ENCODE data around the gene NR4A3. TPM values are rescaled to one million over a fixed set of nuclear protein-coding genes. Genes with fewer than 3 reads are reported as not detected.
"Not testable (repeated sequence)": the region's sequence is repeated elsewhere in the genome, so short reads cannot be mapped to it uniquely, and the experiment has no call there.

NR4A3 gene
- 10 to 100 TPM in 2 of 3 donors, under 1 TPM in 1; 0.52 to 89.7 (median 40.9) TPM for polyA plus RNA-seq

- WGBS, 3 donors: 0% methylated on average over 60 to 75 of the region's 75 CpGs
- no peak within 1 kb of the TSS for H3K27ac ChIP-seq (ENCODE audit: low read depth, low read length)
Measured at GRCh38 chr9:99821396-99822108, at the start of gene NR4A3. Gene NR4A3 (plus strand): TSS chr9:99821885. CDS start chr9:99828043, 6,158 bp downstream.

- 38 to 74% (median 69%) methylated on average over 2 of the region's 2 CpGs for WGBS, 3 donors
- H3K27ac ChIP-seq (ENCODE audit: low read depth, low read length): no peak overlapping the region
Measured at GRCh38 chr9:99773468-99774138, 48.1 kb upstream of the NR4A3 start.

- H3K27ac ChIP-seq (ENCODE audit: low read depth, low read length): no peak overlapping the region
- WGBS, 3 donors: 55 to 89% (median 67%) methylated on average over 2 of the region's 2 CpGs
Measured at GRCh38 chr9:99778308-99778707, 43.4 kb upstream of the NR4A3 start.

- H3K27ac ChIP-seq (ENCODE audit: low read depth, low read length): no peak overlapping the region
- 80 to 89% (median 81%) methylated on average over 3 of the region's 3 CpGs for WGBS, 3 donors
Measured at GRCh38 chr9:99778836-99779235, 42.8 kb upstream of the NR4A3 start.

GRCh38 chr9:99779277-99779676, 42.4 kb upstream of the NR4A3 start:
- 86 to 91% (median 90%) methylated on average over 4 of the region's 4 CpGs for WGBS, 3 donors
- H3K27ac ChIP-seq (ENCODE audit: low read depth, low read length): no peak overlapping the region

- WGBS, 3 donors: 93 to 94% (median 93%) methylated on average over 5 of the region's 5 CpGs
- not testable (repeated sequence) for H3K27ac ChIP-seq (ENCODE audit: low read depth, low read length)
Measured at GRCh38 chr9:99782349-99782748, 39.3 kb upstream of the NR4A3 start.

GRCh38 chr9:99782962-99783718, 38.5 kb upstream of the NR4A3 start:
- 80 to 89% (median 86%) methylated on average over 6 of the region's 6 CpGs for WGBS, 3 donors
- H3K27ac ChIP-seq (ENCODE audit: low read depth, low read length): no peak overlapping the region

- no peak overlapping the region for H3K27ac ChIP-seq (ENCODE audit: low read depth, low read length)
- WGBS, 3 donors: 63 to 68% (median 65%) methylated on average over 2 of the region's 2 CpGs
Measured at GRCh38 chr9:99783799-99784198, 37.9 kb upstream of the NR4A3 start.

GRCh38 chr9:99785010-99785590, 36.6 kb upstream of the NR4A3 start:
- H3K27ac ChIP-seq (ENCODE audit: low read depth, low read length): no peak overlapping the region
- WGBS, 3 donors: 68 to 82% (median 77%) methylated on average over 1 of the region's 1 CpG

- no peak overlapping the region for H3K27ac ChIP-seq (ENCODE audit: low read depth, low read length)
Measured at GRCh38 chr9:99787556-99787955, 34.1 kb upstream of the NR4A3 start.

- WGBS, 3 donors: 88 to 95% (median 94%) methylated on average over 4 of the region's 4 CpGs
- no peak overlapping the region for H3K27ac ChIP-seq (ENCODE audit: low read depth, low read length)
Measured at GRCh38 chr9:99793528-99793927, 28.2 kb upstream of the NR4A3 start.

GRCh38 chr9:99796231-99796630, 25.5 kb upstream of the NR4A3 start:
- H3K27ac ChIP-seq (ENCODE audit: low read depth, low read length): no peak overlapping the region
- 92 to 100% (median 97%) methylated on average over 1 of the region's 1 CpG for WGBS, 3 donors

GRCh38 chr9:99801775-99802174, 19.9 kb upstream of the NR4A3 start:
- no peak overlapping the region for H3K27ac ChIP-seq (ENCODE audit: low read depth, low read length)
- 97 to 99% (median 98%) methylated on average over 3 of the region's 3 CpGs for WGBS, 3 donors

GRCh38 chr9:99803694-99804093, 18.0 kb upstream of the NR4A3 start:
- H3K27ac ChIP-seq (ENCODE audit: low read depth, low read length): no peak overlapping the region
- 88 to 97% (median 94%) methylated on average over 2 of the region's 2 CpGs for WGBS, 3 donors

- no peak overlapping the region for H3K27ac ChIP-seq (ENCODE audit: low read depth, low read length)
- 20 to 31% (median 25%) methylated on average over 4 of the region's 4 CpGs for WGBS, 3 donors
Measured at GRCh38 chr9:99807276-99807852, 14.3 kb upstream of the NR4A3 start.

GRCh38 chr9:99807956-99808355, 13.7 kb upstream of the NR4A3 start:
- no peak overlapping the region for H3K27ac ChIP-seq (ENCODE audit: low read depth, low read length)

GRCh38 chr9:99808454-99808853, 13.2 kb upstream of the NR4A3 start:
- WGBS, 3 donors: 75 to 86% (median 83%) methylated on average over 2 of the region's 2 CpGs
- H3K27ac ChIP-seq (ENCODE audit: low read depth, low read length): no peak overlapping the region

GRCh38 chr9:99809586-99810319, 11.9 kb upstream of the NR4A3 start:
- no peak overlapping the region for H3K27ac ChIP-seq (ENCODE audit: low read depth, low read length)

Measured in adipose tissue (tissue), 3 donors.